ENCODE results near the gene ZNF77. TPM values are rescaled to one million over a fixed set of nuclear protein-coding genes. Genes with fewer than 3 reads are reported as not detected.

ZNF77 gene
- total RNA-seq, 1 experiment from 2014 or later = 5.1 TPM

Other genes starting within 250 kb of the ZNF77 start
- gene GNG7, start 242.3 kb downstream of the ZNF77 start, total RNA-seq (2014; rRNA removed) = 1.1 and 1.2 TPM in 2 replicates
- gene DIRAS1, start 223.6 kb downstream of the ZNF77 start, total RNA-seq (2014; rRNA removed) = 1.7 and 2.0 TPM in 2 replicates
- gene SLC39A3, start 205.0 kb downstream of the ZNF77 start, total RNA-seq (2014; rRNA removed) = 87.4 and 92.4 TPM in 2 replicates
- gene SGTA, start 161.7 kb downstream of the ZNF77 start, total RNA-seq (2014; rRNA removed) = 78.6 and 89.6 TPM in 2 replicates
- 221 and 270 TPM in 2 replicates for gene THOP1, start 159.5 kb downstream of the ZNF77 start, total RNA-seq (2014; rRNA removed)
- 1.6 and 2.3 TPM in 2 replicates for gene ZNF554, start 125.1 kb downstream of the ZNF77 start, total RNA-seq (2014; rRNA removed)
- 0.75 and 0.84 TPM in 2 replicates for gene ZNF555, start 103.5 kb downstream of the ZNF77 start, total RNA-seq (2014; rRNA removed)
- 0.04 TPM in 1 of 2 replicates, not detected in the other for gene ZNF556, start 77.6 kb downstream of the ZNF77 start, total RNA-seq (2014; rRNA removed)
- 1.6 and 3.3 TPM in 2 replicates for gene ZNF57, start 44.0 kb downstream of the ZNF77 start, total RNA-seq (2014; rRNA removed)
- gene TLE6, start 32.6 kb upstream of the ZNF77 start, total RNA-seq (2014; rRNA removed) = 1.9 and 4.1 TPM in 2 replicates
- 7.7 and 10.0 TPM in 2 replicates for gene TLE2, start 84.3 kb upstream of the ZNF77 start, total RNA-seq (2014; rRNA removed)
- 351 and 407 TPM in 2 replicates for gene TLE5, start 117.5 kb upstream of the ZNF77 start, total RNA-seq (2014; rRNA removed)
- 59.6 and 89.4 TPM in 2 replicates for gene GNA11, start 149.4 kb upstream of the ZNF77 start, total RNA-seq (2014; rRNA removed)
- not detected in 2 replicates for gene GNA15, start 191.1 kb upstream of the ZNF77 start, total RNA-seq (2014; rRNA removed)
- gene S1PR4, start 233.8 kb upstream of the ZNF77 start, total RNA-seq (2014; rRNA removed) = 0.26 and 1.3 TPM in 2 replicates
- gene NCLN, start 241.0 kb upstream of the ZNF77 start, total RNA-seq (2014; rRNA removed) = 74.7 and 132 TPM in 2 replicates